ENCODE results near the gene FHIT.

FHIT gene

DNA sequence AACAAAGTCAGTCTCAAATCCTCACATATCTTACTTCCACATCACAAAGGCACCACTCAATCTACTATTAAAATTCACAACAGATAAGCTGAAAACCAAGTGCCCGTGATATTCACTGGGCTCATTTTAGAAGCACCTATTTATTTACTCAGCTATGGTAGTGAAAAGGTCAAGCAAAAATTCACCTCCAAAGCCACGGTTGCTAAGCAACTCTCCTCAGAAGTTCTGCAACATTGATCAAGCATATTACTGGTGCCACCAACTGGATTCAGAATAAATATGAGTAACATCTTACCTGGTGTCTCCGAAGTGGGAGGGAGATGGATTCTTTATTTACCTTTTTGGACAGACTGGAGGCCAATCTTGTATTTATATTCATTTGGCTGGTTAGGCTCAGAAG, 714.8 kb downstream of the FHIT start:
- no peak for DNase-seq (ENCODE audit: low read depth)
- no peak for TF ChIP-seq CTCF (conservative IDR thresholded peaks at IDR 0.05; ENCODE audit: low read depth, low read length)
- H3K4me3 ChIP-seq (ENCODE audit: low read depth, low read length) = no peak overlapping the region

GRCh38 chr3:60531759-60532158, 719.5 kb downstream of the FHIT start:
- no peak overlapping the region for H3K4me3 ChIP-seq (ENCODE audit: low read depth, low read length)
- no peak for DNase-seq (ENCODE audit: low read depth)
- TF ChIP-seq CTCF (conservative IDR thresholded peaks at IDR 0.05; ENCODE audit: low read depth, low read length) = no peak

GRCh38 chr3:60528651-60529050, 722.6 kb downstream of the FHIT start:
- no peak for DNase-seq (ENCODE audit: low read depth)
- TF ChIP-seq CTCF (conservative IDR thresholded peaks at IDR 0.05; ENCODE audit: low read depth, low read length) = no peak
- no peak overlapping the region for H3K4me3 ChIP-seq (ENCODE audit: low read depth, low read length)

- no peak overlapping the region for H3K4me3 ChIP-seq (ENCODE audit: low read depth, low read length)
- no peak for DNase-seq (ENCODE audit: low read depth)
- no peak for TF ChIP-seq CTCF (conservative IDR thresholded peaks at IDR 0.05; ENCODE audit: low read depth, low read length)
Observed at GRCh38 chr3:60523536-60523935, 727.7 kb downstream of the FHIT start.

DNA sequence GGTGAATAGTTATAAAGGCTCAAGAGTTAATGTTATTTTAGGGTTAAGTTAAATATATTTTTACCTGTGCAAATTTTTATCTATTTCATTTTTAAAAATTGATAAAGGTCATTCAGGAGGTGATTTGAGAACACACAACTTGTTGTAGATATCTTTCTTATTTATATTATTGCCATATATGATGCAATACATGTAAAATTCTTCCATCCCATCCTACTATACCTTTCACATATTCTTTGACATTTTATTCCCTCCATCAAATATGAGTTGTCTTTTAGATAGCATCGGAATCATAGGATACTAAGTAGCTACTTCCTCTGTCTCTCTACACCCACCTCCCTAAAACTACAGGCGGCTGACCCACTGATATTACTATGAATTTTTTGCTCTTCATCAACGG, 734.1 kb downstream of the FHIT start:
- DNase-seq (ENCODE audit: low read depth) = no peak
- H3K4me3 ChIP-seq (ENCODE audit: low read depth, low read length) = no peak overlapping the region
- TF ChIP-seq CTCF (conservative IDR thresholded peaks at IDR 0.05; ENCODE audit: low read depth, low read length) = no peak

DNA sequence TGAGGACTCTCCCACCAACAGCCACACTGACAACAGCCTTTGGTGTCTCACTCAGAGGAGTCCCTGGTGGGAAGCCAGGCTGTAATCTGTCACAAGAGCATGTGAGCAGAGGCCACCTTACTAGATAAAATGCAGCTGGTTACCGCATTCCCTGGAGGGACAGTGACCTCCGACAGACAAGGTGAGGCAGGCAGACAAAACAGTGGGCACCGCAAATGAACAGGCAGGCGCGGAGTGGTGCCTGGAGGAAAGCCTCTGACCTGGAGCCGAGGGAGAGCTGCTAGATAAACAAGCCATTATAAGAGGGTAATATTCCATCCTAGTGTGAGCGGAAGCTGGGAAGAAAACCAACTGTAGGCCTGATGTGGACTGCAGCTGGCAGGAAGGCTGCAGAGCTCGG, 736.4 kb downstream of the FHIT start:
- no peak for TF ChIP-seq CTCF (conservative IDR thresholded peaks at IDR 0.05; ENCODE audit: low read depth, low read length)

GRCh38 chr3:60514085-60514649, 737.1 kb downstream of the FHIT start:
- no peak overlapping the region for H3K4me3 ChIP-seq (ENCODE audit: low read depth, low read length)
- no peak for DNase-seq (ENCODE audit: low read depth)
- no peak for TF ChIP-seq CTCF (conservative IDR thresholded peaks at IDR 0.05; ENCODE audit: low read depth, low read length)

More for the DNA sequence above, 736.4 kb downstream of the FHIT start:
- H3K4me3 ChIP-seq (ENCODE audit: low read depth, low read length) = no peak overlapping the region
- no peak for DNase-seq (ENCODE audit: low read depth)
